Chondrocyte (in vitro differentiated cells): Measurements from ENCODE around the gene TGIF1. TPM values are rescaled to one million over a fixed set of nuclear protein-coding genes. Genes with fewer than 3 reads are reported as not detected.

Experiments
- DNase-seq: peaks from one replicate; pipeline ENCODE4 v3.0.0; 2021; ENCODE audit warnings: mixed read lengths, low spot score
- H3K27ac Mint-ChIP-seq: one replicate; pipeline ENCODE4 v1.8.0; 2021; ENCODE audit warnings: mild to moderate bottlenecking, moderate library complexity, mixed read lengths; ENCODE audit not compliant: unreplicated experiment
- H3K27me3 Mint-ChIP-seq: 2 replicates; pipeline ENCODE4 v1.8.0; 2021; ENCODE audit warnings: low read depth, mixed read lengths
- H3K36me3 Mint-ChIP-seq: 2 replicates; pipeline ENCODE4 v1.8.0; 2021; ENCODE audit warnings: low read depth, mixed read lengths
- H3K4me1 Mint-ChIP-seq: 2 replicates; pipeline ENCODE4 v1.8.0; 2021; ENCODE audit warnings: low read depth, mild to moderate bottlenecking, mixed read lengths
- H3K4me3 Mint-ChIP-seq: one replicate; pipeline ENCODE4 v1.8.0; 2021; ENCODE audit warnings: mild to moderate bottlenecking, moderate library complexity, mixed read lengths; ENCODE audit not compliant: unreplicated experiment
- H3K9me3 Mint-ChIP-seq: 2 replicates; pipeline ENCODE4 v1.8.0; 2021; ENCODE audit warnings: low read depth, mixed read lengths
- total RNA-seq: library from RNA; stranded (reverse); gene quantifications from 3 replicates; pipeline ENCODE4 v1.2.1, GENCODE V29; 2021
- TF ChIP-seq, protein P1 (sequence below): fragments of 200-600 bp; sonication (generic); IDR thresholded peaks from 2 replicates; pipeline ENCODE4 v1.5.0; 2021; ENCODE audit warnings: antibody characterized with exemption, mild to moderate bottlenecking, moderate library complexity

TGIF1 gene
- total RNA-seq, 1 donor from 2014 or later = 67.0 TPM

- no peaks in the 10 kb centered on the region for H3K27me3 Mint-ChIP-seq
- TF ChIP-seq, protein P1, sequence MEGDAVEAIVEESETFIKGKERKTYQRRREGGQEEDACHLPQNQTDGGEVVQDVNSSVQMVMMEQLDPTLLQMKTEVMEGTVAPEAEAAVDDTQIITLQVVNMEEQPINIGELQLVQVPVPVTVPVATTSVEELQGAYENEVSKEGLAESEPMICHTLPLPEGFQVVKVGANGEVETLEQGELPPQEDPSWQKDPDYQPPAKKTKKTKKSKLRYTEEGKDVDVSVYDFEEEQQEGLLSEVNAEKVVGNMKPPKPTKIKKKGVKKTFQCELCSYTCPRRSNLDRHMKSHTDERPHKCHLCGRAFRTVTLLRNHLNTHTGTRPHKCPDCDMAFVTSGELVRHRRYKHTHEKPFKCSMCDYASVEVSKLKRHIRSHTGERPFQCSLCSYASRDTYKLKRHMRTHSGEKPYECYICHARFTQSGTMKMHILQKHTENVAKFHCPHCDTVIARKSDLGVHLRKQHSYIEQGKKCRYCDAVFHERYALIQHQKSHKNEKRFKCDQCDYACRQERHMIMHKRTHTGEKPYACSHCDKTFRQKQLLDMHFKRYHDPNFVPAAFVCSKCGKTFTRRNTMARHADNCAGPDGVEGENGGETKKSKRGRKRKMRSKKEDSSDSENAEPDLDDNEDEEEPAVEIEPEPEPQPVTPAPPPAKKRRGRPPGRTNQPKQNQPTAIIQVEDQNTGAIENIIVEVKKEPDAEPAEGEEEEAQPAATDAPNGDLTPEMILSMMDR = no peak
- H3K27ac Mint-ChIP-seq = peak overlapping the region; percentile 98
- peaks cover 49% of the 10 kb centered on the region for H3K4me1 Mint-ChIP-seq
- no peak for DNase-seq
- H3K36me3 Mint-ChIP-seq = peaks cover 15% of the 10 kb centered on the region
- peak overlapping the region; percentile 95 for H3K4me3 Mint-ChIP-seq
- no peaks in the 10 kb centered on the region for H3K9me3 Mint-ChIP-seq
These were observed 3.0 kb downstream of the TGIF1 start for GRCh38 chr18:3452750-3453539.

- Mint-ChIP-seq H3K4me1 (peaks cover 54% of the 10 kb centered on the region), H3K9me3 (no peaks in the 10 kb centered on the region), H3K27ac (peak overlapping the region; percentile 98), H3K36me3 (peaks cover 19% of the 10 kb centered on the region), H3K4me3 (peak overlapping the region; percentile 95), H3K27me3 (no peaks in the 10 kb centered on the region)
- no peak for DNase-seq
- TF ChIP-seq, protein P1 = no peak
These were observed 3.8 kb downstream of the TGIF1 start for GRCh38 chr18:3453540-3454364.

- Mint-ChIP-seq H3K36me3 (peaks cover 27% of the 10 kb centered on the region), H3K4me1 (peaks cover 62% of the 10 kb centered on the region), H3K27ac (peak overlapping the region; percentile 98), H3K4me3 (peak overlapping the region; percentile 95), H3K27me3 (no peaks in the 10 kb centered on the region), H3K9me3 (no peaks in the 10 kb centered on the region)
- TF ChIP-seq, protein P1 = peak; percentile 87
- no peak for DNase-seq
These were observed 4.6 kb downstream of the TGIF1 start for GRCh38 chr18:3454365-3455089.

DNA sequence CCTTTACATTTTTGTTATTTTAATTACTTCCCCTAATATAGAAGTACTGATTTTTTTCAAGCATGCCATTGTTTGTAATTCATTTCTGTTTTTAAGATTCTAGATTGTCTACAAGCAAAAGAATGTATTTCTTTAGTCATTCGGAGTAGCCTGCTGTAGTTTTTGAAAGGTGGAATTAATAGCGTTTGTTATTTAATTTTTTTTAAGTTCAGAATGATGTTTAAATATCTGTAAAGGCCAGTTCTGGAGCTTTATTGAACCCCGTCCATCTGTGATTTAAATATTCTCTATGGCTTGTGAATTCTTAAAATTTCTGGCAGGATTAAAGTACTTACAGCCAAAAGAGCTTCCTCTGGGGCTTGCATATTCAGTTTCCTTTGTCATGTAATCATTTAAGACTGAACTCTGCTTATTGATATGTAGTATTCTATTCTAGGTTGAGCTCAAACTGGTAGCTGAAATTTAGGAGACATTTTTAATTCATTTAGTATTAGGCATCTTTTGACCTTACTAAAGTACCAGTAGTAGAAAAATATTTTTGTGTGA lies 5.2 kb downstream of the TGIF1 start:
- DNase-seq = no peak
- Mint-ChIP-seq H3K36me3 (peaks cover 28% of the 10 kb centered on the region), H3K4me1 (peaks cover 64% of the 10 kb centered on the region), H3K9me3 (no peaks in the 10 kb centered on the region), H3K4me3 (peak overlapping the region; percentile 95), H3K27ac (peak overlapping the region; percentile 98), H3K27me3 (no peaks in the 10 kb centered on the region)
- TF ChIP-seq, protein P1 = peak; percentile 63
